GM18868 (cell line): ENCODE results near the gene TAF7L.
"Not testable (repeated sequence)": the region's sequence is repeated elsewhere in the genome, so short reads cannot be mapped to it uniquely, and the experiment has no call there.

ENCODE experiments used
- ATAC-seq: cut with Tn5 transposase; IDR thresholded peaks from one replicate; pipeline ENCODE4 v1.9.1; 2021; ENCODE audit warnings: mild to moderate bottlenecking, moderate library complexity; ENCODE audit not compliant: unreplicated experiment

Gene TAF7L, protein sequence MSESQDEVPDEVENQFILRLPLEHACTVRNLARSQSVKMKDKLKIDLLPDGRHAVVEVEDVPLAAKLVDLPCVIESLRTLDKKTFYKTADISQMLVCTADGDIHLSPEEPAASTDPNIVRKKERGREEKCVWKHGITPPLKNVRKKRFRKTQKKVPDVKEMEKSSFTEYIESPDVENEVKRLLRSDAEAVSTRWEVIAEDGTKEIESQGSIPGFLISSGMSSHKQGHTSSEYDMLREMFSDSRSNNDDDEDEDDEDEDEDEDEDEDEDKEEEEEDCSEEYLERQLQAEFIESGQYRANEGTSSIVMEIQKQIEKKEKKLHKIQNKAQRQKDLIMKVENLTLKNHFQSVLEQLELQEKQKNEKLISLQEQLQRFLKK

DNA sequence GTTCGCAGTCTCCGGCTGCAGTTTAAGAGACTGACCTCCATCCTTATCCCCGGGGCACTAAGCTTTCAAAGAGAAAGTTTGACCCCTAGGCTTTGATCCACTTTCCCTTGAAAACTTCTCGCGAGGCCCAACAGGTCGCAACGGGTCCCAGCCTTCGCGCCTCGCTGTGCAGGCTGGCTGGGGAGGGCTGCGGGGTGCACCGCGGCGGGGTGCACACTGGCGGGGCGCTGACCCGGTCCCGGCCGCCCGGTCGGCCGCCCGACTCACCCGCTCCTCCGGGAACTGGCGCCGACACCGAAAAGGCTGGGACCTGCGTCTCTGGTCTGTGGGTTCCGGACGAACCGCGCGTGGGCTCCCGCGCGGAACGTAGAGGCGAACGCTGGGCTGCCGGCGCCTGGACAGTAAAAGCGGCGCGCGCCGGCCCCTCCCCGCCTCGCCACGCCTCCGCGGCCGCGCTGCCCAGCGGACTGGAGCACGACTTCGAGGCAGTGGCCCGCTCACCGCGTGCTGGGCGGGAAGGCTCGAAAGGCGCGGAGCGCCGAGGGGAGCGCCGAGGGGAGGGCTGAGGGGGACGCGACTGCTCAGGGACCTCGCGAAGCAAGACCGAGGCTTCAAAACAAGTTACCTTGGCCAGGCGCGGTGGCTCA, at the start of gene TAF7L:
Gene TAF7L, minus strand, starts transcription at position 378 of the 647 bp plus-strand sequence. CDS start 3,791 bp downstream, outside the sequence.
- no peak for ATAC-seq

DNA sequence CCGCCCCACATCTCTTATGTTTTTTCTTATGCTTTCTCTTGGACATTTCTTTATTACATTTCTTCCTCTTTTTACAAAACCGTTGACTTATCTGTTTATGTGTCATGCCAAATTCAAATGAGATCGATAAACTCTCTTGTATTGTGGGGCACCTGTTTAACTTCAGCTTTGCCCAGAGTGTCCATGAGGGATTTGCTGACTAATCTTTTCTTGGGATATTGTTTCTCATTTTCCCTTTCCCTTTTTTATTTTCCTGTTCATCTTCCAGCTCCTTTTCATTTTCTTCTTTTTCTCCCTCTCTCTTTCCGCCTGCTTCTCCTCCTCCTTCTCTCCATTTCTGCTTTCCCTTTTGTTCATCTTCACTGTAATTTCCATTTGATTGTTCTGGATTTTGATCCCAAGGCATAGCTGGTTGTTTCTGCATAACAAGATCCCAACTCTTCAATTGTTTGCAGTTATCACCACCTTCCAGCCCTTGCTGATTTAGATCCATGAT, 46.7 kb upstream of the TAF7L start:
- ATAC-seq: no peak

DNA sequence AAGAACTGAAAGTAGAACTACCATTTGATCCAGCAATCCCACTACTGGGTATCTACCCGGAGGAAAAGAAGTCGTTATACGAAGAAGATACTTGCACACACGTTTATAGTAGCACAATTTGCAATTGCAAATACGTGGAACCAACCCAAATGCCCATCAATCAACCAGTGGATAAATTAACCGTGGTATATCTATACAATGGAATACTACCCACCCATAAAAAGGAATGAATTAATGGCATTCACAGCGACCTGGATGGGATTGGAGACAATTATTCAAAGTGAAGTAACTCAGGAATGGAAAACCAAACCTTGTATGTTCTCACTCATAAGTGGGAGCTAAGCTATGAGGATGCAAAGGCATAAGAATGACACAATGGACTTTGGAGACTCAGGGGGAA, 43.2 kb upstream of the TAF7L start:
- not testable (repeated sequence) for ATAC-seq

DNA sequence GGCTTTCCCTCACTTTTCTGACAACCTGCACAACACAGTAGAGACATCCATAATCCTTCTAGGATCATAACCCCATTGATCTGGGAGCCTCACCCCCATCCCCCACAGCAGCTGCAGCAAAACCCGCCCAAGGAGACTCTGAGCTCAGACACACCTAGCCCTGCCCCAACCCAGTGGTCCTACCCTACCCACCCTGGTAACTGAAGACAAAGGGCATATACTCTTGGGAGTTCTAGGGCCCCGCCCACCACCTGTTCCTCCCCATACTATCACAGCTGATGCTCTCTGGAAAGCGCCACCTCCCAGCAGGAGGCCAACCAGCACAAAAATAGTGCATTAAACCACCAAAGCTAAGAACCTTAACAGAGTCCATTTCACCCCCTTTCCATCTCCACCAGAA, 35.5 kb upstream of the TAF7L start:
- ATAC-seq: not testable (repeated sequence)

DNA sequence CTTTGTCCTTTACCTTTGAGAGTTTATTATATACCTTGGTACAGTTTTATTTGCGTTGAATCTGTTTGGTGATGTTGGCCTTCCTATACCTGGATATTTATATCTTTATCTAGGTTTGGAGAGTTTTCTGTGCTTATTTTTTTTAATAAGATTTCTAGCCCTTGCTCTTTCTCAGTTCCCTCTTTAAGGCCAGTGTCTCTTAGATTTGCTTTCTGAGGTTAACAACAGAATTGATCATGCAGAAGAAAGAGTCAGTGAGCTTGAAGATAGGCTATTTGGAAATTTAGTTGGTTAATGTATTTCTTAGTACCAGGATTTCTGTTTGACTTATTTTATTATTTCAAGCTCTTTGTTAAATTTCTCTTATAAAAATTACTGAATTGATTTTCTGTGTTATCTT, 12.7 kb upstream of the TAF7L start:
- peak; percentile 72 for ATAC-seq

DNA sequence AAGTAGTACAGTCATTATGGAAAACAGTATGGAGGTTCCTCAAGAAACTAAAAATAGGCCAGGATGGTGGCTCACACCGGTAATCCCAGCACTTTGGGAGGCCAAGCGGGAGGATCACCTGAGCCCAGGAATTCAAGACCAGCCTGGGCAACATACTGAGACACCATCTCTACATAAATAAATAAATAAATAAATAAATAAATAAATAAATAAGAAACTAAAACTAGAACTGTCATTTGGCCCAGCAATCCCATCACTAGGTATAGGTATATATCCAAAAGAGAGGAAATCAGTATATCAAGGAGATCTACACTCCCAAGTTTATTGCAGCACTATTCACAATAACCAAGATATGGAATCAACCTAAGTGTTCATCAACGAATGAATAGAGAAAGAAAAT, 4.5 kb upstream of the TAF7L start:
- not testable (repeated sequence) for ATAC-seq

DNA sequence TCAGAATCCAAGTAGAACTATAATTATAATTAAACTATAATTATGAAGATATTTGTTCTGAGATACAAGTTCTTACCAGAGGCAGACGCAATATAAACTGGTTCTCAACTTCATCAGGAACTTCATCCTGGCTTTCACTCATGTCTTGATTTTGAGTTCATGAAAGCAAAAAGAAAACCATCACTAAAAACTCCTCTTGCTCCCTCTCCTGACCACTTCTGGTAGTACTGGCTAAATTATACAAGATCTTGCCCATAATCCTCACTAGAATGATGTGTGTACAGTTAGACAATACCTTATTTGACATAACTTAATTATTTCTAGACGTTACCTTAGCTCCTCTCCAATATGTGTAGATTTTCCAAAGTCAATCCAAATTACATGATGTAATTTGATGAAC, 3.7 kb downstream of the TAF7L start:
- peak; percentile 67 for ATAC-seq

DNA sequence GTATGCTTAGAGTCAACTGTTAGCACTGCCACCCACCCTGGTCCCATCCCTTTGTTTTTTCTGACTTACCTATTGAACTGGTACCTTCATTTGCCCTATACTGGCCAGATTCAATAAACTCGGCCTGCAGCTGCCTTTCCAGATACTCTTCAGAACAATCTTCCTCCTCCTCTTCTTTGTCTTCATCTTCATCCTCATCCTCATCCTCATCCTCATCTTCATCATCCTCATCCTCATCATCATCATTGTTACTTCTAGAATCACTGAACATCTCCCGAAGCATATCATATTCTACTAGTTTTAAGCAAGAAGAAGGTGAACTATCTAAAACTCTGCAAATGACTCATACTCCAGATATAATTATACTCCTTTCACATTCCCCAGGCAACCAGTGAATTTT, 14.9 kb downstream of the TAF7L start:
- ATAC-seq: no peak

DNA sequence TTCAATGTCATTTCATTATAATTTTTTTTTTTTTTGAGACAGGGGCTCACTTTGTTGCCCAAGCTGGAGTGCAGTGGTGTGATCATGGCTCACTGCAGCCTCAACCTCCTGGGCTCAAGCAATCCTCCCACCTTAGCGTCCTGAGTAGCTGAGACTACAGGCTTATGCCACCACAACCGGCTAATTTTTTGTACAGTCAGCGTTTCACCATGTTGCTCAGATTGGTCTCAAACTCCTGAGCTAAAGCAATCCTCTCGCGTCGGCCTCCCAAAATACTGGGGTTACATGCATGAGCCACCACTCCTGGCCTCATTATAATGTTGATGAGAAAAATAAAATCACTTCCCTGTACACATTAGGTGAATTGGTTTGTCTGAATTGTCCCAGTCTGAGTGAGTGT, 16.9 kb downstream of the TAF7L start:
- ATAC-seq: no peak

DNA sequence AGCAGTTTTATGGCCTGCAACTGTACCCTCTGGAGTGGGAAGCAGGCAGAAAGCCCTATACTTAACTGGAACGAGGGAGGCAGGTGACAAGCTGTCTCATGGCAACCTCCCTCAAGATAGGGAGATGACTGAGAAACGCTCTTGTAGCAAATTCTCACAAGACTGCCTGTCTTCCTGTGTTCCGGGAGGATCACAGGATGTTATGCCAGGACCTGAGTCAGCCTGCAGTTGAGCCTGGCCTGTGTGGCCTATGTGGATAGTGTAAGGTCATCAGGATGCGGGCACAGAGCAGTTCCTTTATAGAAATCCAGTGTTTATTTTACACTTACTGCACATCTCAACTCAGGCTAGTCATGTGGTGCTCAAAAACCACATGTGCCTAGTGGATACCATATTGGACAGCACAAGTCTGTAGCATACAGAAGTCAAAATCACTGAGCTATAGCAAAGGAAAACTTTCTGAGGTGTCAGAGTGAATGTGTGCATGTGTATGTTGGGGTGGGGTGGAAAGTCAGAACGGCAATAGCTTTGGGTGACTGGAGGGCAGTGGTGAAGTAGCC, 25.2 kb downstream of the TAF7L start:
- no peak for ATAC-seq

DNA sequence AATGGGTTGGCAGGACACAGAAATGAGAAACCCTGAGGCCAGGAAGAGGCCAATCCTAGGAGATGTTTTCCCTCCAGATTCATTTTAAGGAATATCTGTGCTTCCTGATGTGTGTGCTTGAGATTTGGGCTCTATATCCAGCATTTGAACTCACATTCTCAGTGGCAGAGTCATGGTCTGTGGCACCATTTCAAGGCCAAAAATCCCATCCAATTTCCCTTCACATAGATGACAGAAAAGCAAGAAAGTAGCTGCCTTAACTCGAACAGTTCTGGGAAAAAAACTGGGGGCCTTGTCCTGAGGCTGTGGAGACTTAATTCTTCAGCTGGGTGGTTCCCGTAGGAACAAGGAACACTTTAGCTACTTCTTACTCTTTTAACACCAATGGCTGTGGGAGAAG, 27.4 kb downstream of the TAF7L start:
- no peak for ATAC-seq

DNA sequence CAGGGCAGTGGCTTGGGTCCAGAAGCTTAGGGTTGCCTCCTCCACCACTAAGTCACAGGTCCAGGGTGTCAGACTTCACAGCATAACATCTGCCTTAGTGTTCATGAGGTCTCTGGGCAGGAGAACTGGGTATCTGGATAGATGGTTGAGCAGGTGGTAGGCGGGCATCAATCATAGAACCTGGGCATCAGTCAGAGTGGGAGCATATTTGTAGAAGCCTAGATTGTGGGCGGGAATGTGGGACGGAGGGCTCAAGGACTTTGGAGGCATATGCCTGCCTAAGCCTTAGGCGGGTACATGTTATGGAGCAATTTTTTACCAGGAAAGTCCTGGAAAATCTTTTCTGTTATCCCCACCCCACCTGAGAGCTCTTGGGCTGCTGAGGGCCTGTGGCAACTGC, 28.5 kb downstream of the TAF7L start:
- ATAC-seq: no peak

DNA sequence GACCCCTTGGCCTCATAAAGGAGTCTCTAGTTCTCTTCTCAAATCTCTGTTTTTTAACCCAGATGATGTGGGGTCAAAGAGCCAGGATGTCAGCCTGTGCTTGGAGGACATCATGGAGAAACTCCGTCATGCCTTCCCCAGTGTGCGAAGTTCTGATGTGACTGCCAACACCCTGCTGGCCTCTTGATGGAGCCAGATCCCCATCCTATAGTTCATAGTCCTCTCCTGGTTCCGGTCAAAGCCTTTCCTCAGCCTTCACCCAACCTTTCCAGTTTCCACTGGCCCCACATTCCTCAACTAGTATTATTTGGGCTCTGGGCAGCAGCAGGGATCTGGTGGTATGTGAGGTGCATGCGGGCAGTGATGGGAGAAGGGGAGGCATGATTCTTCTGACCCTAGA, 30.7 kb downstream of the TAF7L start:
- no peak for ATAC-seq

DNA sequence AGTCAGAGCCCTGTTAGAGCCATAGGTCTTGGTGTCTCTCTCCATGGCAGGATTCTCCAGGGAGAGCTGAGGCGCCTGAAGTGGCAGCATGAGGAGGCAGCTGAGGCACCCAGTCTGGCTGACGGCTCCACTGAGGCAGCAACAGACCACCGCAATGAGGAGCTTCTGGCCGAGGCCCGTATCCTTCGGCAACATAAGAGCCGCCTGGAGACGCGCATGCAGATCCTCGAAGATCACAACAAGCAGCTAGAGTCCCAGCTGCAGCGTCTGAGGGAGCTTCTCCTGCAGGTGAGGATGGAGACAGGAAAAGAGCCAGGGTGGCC, 32.9 kb downstream of the TAF7L start:
- ATAC-seq: no peak

DNA sequence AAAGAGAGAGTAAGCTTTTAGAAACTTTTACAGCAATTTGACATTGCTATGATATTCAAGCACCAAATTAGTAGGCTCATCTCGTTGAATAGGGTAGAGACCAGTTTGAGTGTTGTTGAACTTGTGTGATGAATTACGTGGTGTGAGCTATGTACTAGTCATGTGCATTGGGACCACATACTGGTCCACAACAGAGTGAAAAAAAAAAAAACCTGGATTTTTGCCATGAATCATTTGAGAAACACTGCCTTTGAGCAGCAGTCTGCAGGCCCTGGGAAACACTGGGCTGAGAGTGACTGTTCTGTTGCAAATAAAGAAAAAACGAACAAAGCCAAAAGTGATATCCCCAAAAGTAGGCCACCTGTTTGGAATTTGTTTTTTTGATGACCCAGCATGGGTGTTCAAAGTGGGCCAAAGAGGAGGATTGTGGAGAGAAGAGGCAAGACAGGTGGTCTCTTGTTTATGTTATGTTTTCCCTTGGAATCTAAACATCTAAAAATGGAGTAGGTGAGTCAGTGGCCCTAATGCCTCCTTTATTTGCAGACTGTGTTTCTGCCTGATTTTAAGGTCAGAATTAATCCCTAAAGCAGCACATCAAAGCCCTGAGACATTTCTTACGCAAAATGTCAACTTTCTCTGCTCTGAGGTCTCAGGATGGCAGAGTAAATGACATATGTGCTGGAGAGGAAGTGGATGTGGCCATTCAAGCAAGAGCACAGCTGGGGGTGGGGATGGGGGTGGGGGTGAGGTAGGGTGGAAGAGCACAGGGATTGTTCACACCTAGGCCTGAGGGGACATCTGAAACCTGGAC, 33.5 kb downstream of the TAF7L start:
- ATAC-seq: no peak

DNA sequence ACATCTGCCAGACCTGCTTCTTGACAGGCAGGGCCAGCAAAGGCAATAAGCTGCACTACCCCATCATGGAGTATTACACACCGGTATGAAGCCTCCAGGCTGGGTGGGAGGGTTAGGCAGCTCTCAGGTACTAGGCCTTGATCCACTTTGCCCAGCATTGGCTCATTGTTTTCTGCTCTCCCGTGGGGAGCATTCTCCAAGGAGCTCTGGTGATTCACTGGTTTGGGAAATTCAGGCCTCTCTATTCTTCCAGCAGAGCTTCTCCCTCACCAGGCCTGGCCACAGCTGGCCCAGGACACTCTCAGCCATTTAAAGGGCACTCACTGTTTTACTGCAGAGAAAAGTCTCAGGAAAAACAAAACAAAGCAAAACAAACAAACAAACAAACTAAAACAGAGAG, 38.5 kb downstream of the TAF7L start:
- no peak for ATAC-seq

DNA sequence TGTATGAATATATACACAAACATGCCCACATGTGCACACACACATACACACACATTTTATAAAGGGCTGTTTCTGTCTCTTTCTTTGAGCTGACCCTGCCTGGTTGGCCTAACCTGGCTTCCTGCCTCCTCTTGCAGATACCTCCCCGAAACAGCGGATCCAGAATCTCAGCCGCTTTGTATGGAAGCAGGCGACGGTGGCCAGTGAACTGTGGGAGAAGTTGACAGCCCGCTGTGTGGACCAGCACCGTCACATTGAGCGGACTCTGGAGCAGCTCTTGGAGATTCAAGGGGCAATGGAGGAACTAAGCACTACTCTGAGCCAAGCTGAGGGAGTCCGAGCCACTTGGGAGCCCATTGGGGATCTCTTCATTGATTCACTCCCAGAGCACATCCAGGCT, 49.6 kb downstream of the TAF7L start:
- no peak for ATAC-seq

DNA sequence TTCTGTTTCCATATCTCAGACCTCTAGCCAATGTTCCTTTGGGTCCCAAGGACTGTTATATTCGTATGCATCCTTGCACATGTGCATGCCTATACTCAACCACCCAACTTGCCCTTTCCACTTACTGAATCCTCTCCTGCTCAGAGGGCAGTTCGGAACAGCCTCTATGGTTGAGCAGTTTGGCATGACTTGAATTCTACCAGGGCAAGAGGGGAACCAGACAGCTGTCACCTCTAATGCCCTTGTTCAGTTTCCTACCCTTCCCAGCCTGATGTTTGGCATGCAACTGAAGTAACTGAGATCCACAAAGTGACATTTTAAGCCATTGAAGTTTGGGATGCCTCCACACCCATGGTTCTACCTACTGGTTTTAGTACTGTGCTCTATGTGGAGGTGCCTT, 54.1 kb downstream of the TAF7L start:
- ATAC-seq: no peak

DNA sequence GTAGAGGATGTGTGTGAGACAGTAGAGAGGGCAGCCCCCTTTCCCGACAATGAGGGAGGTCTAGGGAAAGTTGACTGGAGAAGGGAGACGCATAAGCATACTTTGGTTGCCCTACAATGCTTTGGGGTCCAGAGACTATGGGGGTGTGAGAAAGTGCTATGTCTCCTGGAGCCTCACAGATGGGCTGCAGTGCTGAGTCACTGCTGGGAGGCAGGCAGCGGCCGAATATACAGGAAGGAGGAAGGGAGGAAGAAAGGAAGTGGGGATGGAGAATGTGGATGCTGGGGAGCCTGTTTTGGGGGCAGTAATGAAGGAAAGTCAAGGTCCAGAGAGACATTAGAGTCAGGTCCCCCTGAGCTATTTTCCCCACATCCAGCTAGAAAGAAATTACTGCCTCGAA, 58.8 kb downstream of the TAF7L start:
- no peak for ATAC-seq

DNA sequence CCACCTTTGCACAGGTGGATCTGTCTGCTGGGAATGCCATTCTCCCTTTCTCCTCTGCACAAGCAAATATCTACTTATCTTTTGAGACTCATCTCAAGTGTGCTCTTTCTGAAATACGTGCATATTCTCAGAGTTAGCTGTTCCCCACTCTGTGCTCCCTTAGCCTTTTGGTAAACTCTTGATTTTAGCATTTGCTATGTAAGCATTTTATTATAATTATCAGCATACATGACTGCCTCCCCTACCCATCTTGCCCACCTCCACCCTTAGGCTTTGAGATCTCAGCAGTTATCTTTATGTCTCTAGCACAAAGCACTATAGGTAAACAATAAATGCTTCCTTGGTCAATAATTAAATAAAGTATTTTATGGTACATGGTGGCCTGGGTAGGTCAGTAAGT, 60.1 kb downstream of the TAF7L start:
- no peak for ATAC-seq

DNA sequence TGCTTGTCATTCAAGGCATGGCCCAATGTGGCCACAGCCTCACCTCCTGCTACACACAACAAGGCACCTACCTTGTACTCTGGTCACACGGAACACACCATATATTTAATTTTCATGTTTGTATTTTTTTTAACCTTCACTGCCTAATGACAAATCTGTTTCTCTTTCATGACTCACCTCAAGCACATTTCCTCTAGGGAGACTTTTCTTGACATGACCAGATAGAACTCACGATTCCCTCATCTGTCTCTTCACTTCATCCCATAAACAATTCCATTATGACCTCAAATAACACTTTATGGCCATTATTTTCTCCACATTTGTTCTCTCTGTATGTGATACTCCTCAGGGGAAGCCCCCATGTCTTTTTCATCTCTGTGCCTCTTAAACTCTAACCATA, 60.5 kb downstream of the TAF7L start:
- no peak for ATAC-seq
